HG03439 (cell line): ENCODE results near the gene GAS6.
"Not testable (repeated sequence)": the region's sequence is repeated elsewhere in the genome, so short reads cannot be mapped to it uniquely, and the experiment has no call there.

Source experiments
- ATAC-seq: cut with Tn5 transposase; IDR thresholded peaks from one replicate; pipeline ENCODE4 v1.9.1; 2021; ENCODE audit warnings: mild to moderate bottlenecking, moderate library complexity; ENCODE audit not compliant: unreplicated experiment

The GAS6 gene

DNA sequence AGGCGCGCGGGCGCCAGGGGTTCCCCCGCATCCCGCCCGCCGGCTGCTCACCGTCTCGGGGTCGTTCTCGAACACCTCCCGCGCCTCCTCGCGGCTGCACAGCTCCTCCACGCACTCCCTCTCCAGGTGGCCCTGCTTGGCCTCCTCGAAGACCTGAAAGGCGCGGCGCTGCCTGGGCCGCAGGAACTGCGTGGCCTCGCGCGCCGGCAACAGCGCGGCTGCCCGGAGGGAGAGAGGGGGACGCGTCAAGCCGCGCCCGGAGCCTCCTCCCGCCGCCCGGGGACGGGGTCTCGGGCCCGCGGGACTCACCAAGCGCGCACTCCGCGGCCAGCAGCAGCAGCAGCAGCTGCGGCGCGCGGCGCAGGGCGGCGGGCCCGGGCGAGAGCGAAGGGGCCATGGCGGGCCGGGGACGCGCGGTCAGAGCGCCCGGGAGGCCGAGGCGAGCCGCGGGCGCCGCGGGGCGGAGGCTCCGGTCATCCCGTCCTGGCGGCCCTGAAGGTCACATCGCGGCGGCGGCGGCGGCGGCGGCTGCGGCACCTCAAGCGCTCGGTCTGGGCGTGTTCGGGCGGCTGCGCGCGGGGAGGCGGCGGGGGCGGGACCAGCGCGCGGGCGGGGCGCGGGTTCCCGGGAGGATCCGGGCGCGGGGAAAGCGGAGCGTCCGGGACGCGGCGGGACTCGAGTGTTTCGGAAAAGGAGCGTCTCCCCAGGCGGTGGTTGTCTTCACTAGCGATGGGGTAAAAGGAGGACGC lies at the start of gene GAS6:
GAS6 (minus strand) TSS at position 553 of the 749 bp plus-strand sequence; CDS start at position 397, 156 bp downstream.
- ATAC-seq = no peak

GRCh38 chr13:113913408-113913807 lies 49.5 kb upstream of the GAS6 start:
- ATAC-seq = not testable (repeated sequence)

DNA sequence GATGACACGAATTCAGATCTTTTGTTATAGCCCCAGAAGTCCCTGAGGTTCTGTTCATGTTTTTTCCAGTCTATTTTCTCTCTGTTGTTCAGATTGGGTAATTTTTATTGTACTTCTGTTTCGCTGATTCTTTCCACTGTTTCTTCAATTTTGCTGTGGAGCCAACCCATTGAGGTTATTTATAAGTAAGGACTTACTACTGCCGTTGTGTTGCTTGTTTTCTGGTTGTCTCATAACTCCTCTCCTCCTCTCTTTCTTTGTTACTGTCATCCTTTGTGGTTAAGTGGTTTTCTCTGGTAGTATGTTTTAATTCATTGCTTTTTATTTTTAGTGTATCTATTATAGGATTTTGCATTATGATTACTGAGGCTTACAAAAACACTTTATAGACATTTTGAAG lies 48.7 kb upstream of the GAS6 start:
- ATAC-seq = no peak

GRCh38 chr13:113907635-113908617 lies 44.0 kb upstream of the GAS6 start:
- no peak for ATAC-seq

- no peak for ATAC-seq
Observed at GRCh38 chr13:113906571-113906970, 42.7 kb upstream of the GAS6 start.

GRCh38 chr13:113905942-113906341 lies 42.1 kb upstream of the GAS6 start:
- ATAC-seq = no peak

- no peak for ATAC-seq
Observed at GRCh38 chr13:113905018-113905417, 41.1 kb upstream of the GAS6 start.

- no peak for ATAC-seq
Observed at GRCh38 chr13:113904411-113904810, 40.5 kb upstream of the GAS6 start.

DNA sequence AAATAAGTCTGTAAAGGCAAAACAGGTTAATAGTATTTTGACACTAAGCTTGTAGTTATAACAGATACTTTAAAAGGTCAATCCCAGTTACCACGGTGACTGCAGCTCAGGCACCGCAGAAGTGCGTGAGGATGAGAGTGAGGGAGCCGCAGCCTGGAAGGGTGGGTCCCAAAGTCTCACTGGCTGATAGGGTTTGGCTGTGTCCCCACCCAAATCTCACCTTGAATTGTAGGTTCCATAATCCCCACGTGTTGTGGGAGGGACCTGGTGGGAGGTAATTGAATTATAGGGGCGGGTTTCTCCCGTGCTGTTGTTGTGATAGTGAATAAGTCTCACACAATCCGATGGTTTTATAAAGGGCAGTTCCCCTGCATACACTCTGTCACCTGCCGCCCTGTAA lies 40.0 kb upstream of the GAS6 start:
- ATAC-seq = no peak

DNA sequence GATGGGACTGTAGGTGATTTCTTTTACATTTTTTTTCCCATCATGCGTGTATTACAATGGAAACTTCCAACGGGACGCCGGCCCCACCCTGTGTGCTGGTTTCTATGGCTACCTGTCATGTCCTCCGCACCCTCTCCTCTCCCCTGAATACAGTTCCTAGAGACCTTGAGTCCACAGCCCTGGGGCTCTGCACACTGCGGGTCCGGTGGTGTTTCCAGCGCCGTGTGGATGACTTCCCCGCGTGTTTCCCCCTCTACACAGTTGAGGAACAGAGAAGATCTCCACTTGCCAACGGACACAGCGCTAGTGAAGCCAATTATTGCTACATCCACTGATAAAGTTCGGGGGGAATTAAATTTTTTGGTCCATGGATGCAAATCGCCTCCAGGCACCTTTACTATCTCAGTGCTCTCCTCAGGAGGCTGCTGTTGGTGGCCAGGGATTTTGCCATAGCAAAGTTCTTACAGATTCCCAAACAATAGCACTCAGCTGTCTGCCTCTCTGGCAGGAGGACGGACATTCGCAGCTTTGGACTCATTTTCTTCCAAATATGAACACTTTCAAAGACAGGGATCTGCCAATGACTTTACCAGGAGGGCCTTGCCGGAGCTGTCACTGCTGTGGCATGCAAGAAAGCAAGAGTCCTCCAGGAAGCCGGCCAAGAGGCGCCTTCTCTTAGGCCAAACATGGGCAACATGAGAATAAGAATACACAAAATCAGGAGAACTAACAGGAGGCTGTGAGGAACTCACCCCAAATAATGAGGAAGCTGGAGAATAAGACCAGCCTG lies 39.3 kb upstream of the GAS6 start:
- no peak for ATAC-seq

DNA sequence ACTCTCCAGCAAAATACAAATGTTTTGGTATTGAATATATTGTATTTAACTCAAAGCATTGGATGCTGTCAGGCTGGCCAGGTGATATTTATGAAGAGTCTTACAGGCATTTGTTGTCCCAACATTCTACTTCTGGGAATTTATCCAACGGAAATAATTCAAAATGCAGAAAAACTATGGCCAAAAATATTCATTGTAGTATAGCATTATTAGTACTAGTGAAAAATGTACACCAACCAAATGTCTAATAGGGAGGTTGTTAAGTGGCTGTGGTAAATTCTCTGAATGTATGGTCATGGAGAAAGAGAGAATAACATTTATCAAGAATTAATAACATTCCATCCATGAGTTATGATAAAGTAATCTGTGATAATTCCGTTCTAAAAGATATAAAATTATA lies 38.6 kb upstream of the GAS6 start:
- no peak for ATAC-seq

DNA sequence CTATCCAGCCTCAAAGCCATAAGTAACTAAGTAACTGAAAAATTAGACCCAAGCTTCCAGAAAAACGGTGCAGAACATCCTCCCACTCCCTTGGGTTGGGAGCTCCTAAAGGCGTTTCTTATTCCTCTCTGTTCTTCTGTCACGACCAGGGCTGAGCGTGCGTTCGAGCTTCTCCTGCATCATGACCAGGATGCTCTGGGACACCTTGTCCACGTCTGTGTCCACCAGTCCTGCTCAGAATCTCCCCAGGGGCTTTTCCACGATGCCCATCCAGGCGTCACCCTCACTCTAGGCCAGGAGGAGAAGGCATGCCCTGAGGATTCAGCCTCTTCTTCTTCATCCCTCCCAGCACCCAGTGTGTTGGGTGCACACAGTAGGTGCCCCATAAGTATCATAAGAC lies 37.8 kb upstream of the GAS6 start:
- no peak for ATAC-seq

DNA sequence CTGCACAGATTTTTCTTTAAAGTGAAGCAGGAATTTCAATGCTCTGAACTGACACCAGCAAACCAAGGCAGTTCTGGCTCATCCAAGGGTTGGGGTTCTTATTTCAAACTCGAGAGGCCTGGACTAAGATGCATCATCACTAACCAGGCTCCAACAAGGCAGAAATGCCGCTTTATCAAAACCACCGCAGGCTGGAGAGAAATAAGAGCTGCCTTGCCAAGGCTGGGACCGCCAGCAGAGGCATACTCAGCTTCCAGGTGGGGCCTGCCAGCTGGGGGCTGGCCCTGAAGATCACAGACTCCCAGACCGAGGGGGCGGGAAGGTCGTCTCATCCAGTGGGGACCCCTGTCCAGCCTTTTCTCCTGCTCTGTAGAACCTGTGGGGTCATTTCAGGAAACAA lies 37.4 kb upstream of the GAS6 start:
- ATAC-seq = no peak

GRCh38 chr13:113900646-113901045 lies 36.8 kb upstream of the GAS6 start:
- ATAC-seq = no peak

DNA sequence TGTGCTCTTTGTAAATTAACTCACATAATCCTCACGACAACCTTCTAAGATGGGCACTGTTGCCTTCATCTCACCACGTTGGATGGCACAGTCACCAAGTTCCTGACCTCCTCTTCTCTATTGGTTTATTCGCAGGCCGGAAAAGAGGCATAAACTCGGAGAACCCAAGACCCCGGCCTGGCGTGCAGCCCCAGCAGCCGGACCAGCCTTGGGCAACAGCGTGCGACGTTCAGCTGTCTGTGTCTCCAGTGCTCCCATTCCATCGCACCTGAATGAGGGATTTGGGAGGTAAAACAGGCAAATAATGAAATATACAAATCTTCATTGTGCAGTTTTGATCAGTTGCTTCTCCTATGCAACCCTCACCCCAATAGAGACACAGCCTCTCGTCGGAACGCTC lies 34.5 kb upstream of the GAS6 start:
- ATAC-seq = no peak

- ATAC-seq = no peak
Observed at GRCh38 chr13:113897966-113898365, 34.1 kb upstream of the GAS6 start.

GRCh38 chr13:113897161-113897560 lies 33.3 kb upstream of the GAS6 start:
- no peak for ATAC-seq

- ATAC-seq = no peak
Observed at GRCh38 chr13:113895436-113895835, 31.6 kb upstream of the GAS6 start.

GRCh38 chr13:113890774-113891480 lies 27.1 kb upstream of the GAS6 start:
- no peak for ATAC-seq

- no peak for ATAC-seq
Observed at GRCh38 chr13:113889467-113889866, 25.6 kb upstream of the GAS6 start.
